HepG2 (cell line): ENCODE data around the gene PCDHGA12. TPM values are rescaled to one million over a fixed set of nuclear protein-coding genes. Genes with fewer than 3 reads are reported as not detected.

Experiments used
- ATAC-seq: fragments of 200-7000 bp; cut with Tn5 transposase; 3 replicates; pipeline ENCODE4 v1.9.1; 2020; ENCODE audit warnings: mild to moderate bottlenecking, moderate library complexity
- BruUV-seq: library from RNA; stranded (reverse); fragments of 400-500 nt; replicated peaks from 2 replicates; lab custom pipeline; 2021; lab: Mats Ljungman, UMichigan
- CTCF ChIA-PET: fragments of 300-600 bp; formaldehyde crosslinking; extraction: SDS; loops from one replicate; lab custom pipeline; 2021; ENCODE audit warnings: low total read pairs, inconsistent platforms, low intra/inter-chr PET ratio; lab: Yijun Ruan, JAX
- POLR2A ChIA-PET: fragments of 350-600 bp; sonication (Branson Sonifier 250); formaldehyde crosslinking; loops from one replicate; lab custom pipeline; 2020; ENCODE audit warnings: antibody characterized with exemption, inconsistent platforms; lab: Yijun Ruan, JAX
- DNase-seq: peaks from one replicate; pipeline ENCODE4 v3.0.0-alpha.2; 2015; ENCODE audit warnings: low spot score
- FAIRE-seq: peaks from 3 replicates; lab custom pipeline; 2011; peaks lifted over from hg19 to GRCh38; lab: Jason Lieb, UNC
- H2AFZ ChIP-seq: one replicate; pipeline ENCODE4 v1.6.1; 2011; ENCODE audit warnings: low read length, inconsistent platforms
- H3K27ac ChIP-seq: fragments of 300-600 bp; 3 replicates; pipeline ENCODE4 v1.8.0; 2011; ENCODE audit warnings: mixed run types, mild to moderate bottlenecking, mixed read lengths, low read length, inconsistent platforms; ENCODE audit not compliant: insufficient read depth; ENCODE audit errors: extremely low read length
- H3K27me3 ChIP-seq, 2 experiments: fragments of 200-600 bp in 1 of 2; 2 replicates in 1 of 2; 3 replicates in 1 of 2; pipeline versions ENCODE4 v1.6.0 to v1.8.0; 2011; ENCODE audit warnings: low read length in 2 of 2, mild to moderate bottlenecking in 2 of 2, moderate library complexity in 2 of 2, inconsistent platforms in 1 of 2; ENCODE audit not compliant: insufficient read depth in 2 of 2, control insufficient read depth in 1 of 2
- H3K36me3 ChIP-seq, 2 experiments: fragments of 200-600 bp in 1 of 2; replicated peaks in 1 of 2; 2 replicates in 1 of 2; 3 replicates in 1 of 2; pipeline versions ENCODE4 v1.5.1 to v1.8.0; 2011; ENCODE audit warnings: low read length in 2 of 2, inconsistent platforms in 1 of 2; ENCODE audit not compliant: insufficient read depth in 2 of 2, control insufficient read depth in 1 of 2
- H3K4me1 ChIP-seq: 2 replicates; pipeline ENCODE4 v1.5.1; 2012; ENCODE audit warnings: low read length, inconsistent platforms; ENCODE audit not compliant: insufficient read depth
- H3K4me2 ChIP-seq: 2 replicates; pipeline ENCODE4 v1.6.0; 2011; ENCODE audit warnings: low read depth, low read length, inconsistent platforms
- H3K4me3 ChIP-seq, 3 experiments: fragments of 200-600 bp in 1 of 3; sonication (generic), shearing (Covaris generic) in 1 of 3; replicated peaks in 1 of 3; 2 replicates each; pipeline ENCODE4 v1.5.1; 2011 to 2016; ENCODE audit warnings: low read length in 3 of 3, inconsistent platforms in 2 of 3, low read depth in 2 of 3, mild to moderate bottlenecking in 2 of 3, control low read depth in 1 of 3, mixed read lengths in 1 of 3; ENCODE audit not compliant: insufficient read depth in 1 of 3
- H3K79me2 ChIP-seq: one replicate; pipeline ENCODE4 v1.6.1; 2011; ENCODE audit warnings: low read length, inconsistent platforms; ENCODE audit not compliant: insufficient read depth
- H3K9ac ChIP-seq: 2 replicates; pipeline ENCODE4 v1.6.0; 2011; ENCODE audit warnings: mild to moderate bottlenecking, low read depth, low read length, inconsistent platforms; ENCODE audit not compliant: insufficient read depth
- H3K9me3 ChIP-seq: 2 replicates; pipeline ENCODE4 v1.5.1; 2012; ENCODE audit warnings: mild to moderate bottlenecking, low read length
- H4K20me1 ChIP-seq: 2 replicates; pipeline ENCODE4 v1.6.0; 2011; ENCODE audit warnings: inconsistent platforms, mild to moderate bottlenecking, low read length, moderate library complexity; ENCODE audit not compliant: insufficient read depth
- ATF5 ChIP-seq: sonication (generic); formaldehyde crosslinking; IDR thresholded peaks from 2 replicates; pipeline ENCODE4 v1.4.0; 2020; ENCODE audit warnings: mild to moderate bottlenecking, low read depth, missing genetic modification reagents
- BCLAF1 ChIP-seq: fragments of 450-650 bp; IDR thresholded peaks from 2 replicates; pipeline ENCODE4 v1.6.1; 2017; ENCODE audit warnings: mild to moderate bottlenecking
- CEBPB ChIP-seq: IDR thresholded peaks from 2 replicates; pipeline ENCODE4 v1.6.1; 2011; ENCODE audit warnings: low read depth, low read length, improper control_type of control experiment, borderline replicate concordance
- KAT2B ChIP-seq: fragments of 150-350 bp; IDR thresholded peaks from 2 replicates; pipeline ENCODE4 v1.6.1; 2014; ENCODE audit warnings: low read depth, low read length, borderline replicate concordance
- MLLT10 ChIP-seq: sonication (generic); formaldehyde crosslinking; IDR thresholded peaks from 2 replicates; pipeline ENCODE4 v1.4.0; 2020; ENCODE audit warnings: missing genetic modification reagents
- MYNN ChIP-seq: sonication (generic); formaldehyde crosslinking; IDR thresholded peaks from 2 replicates; pipeline ENCODE4 v1.4.0; 2020; ENCODE audit warnings: mild to moderate bottlenecking, low read depth, missing genetic modification reagents
- PAF1 ChIP-seq: IDR thresholded peaks from 2 replicates; pipeline ENCODE4 v1.6.1; 2016; ENCODE audit warnings: missing genetic modification reagents, missing compliant biosample characterization
- ZFX ChIP-seq: sonication (generic); formaldehyde crosslinking; IDR thresholded peaks from 2 replicates; pipeline ENCODE4 v1.4.0; 2020; ENCODE audit warnings: mild to moderate bottlenecking, low read depth, missing genetic modification reagents, moderate library complexity
- ZNF18 ChIP-seq: sonication (generic); formaldehyde crosslinking; IDR thresholded peaks from 2 replicates; pipeline ENCODE4 v1.8.0; 2022; ENCODE audit warnings: mild to moderate bottlenecking, missing genetic modification reagents; ENCODE audit not compliant: insufficient replicate concordance
- ZNF30 ChIP-seq: sonication (generic); formaldehyde crosslinking; IDR thresholded peaks from 2 replicates; pipeline ENCODE4 v1.5.0; 2020; ENCODE audit warnings: mild to moderate bottlenecking, missing genetic modification reagents
- ZNF777 ChIP-seq: sonication (generic); formaldehyde crosslinking; IDR thresholded peaks from 2 replicates; pipeline ENCODE4 v1.4.0; 2020; ENCODE audit warnings: missing genetic modification reagents
- WGBS: methylation state at CpG from one replicate; pipeline ENCODE4 v1.1.6; 2017; ENCODE audit warnings: low lambda C conversion rate; 5-methylcytosine and 5-hydroxymethylcytosine counted together
- in situ Hi-C: cut with HindIII; loops from 2 replicates; pipeline ENCODE4 v1.10.0; 2017; ENCODE audit warnings: low pct_unique_long_range_greater_than_20kb; ENCODE audit not compliant: extremely low pct_ligation_motif_present
- intact Hi-C: fragments of 100-400 bp; cut with micrococcal nuclease; formaldehyde crosslinking; loops from one replicate; pipeline ENCODE4 v1.10.0; 2022; ENCODE audit not compliant: unreplicated experiment
- polyA plus RNA-seq, 8 experiments: library from polyadenylated mRNA; depleted of rRNA in 3 of 8; stranded (reverse) in 7 of 8; unstranded in 1 of 8; fragments of >200 nt; fragmentation: Illumina TruSeq in 4 of 8; extraction: Trizol in 4 of 8; gene quantifications; 2 replicates each; pipeline versions ENCODE4 v1.2.1 to v1.2.3, GENCODE V29; 2011 to 2016; ENCODE audit warnings: low read depth in 4 of 8, missing spikeins in 1 of 8, mixed read lengths in 1 of 8; ENCODE audit not compliant: insufficient read depth in 1 of 8
- total RNA-seq, 5 experiments: library from RNA; depleted of rRNA; stranded (reverse); fragments of >200 nt; fragmentation: Illumina TruSeq; extraction: Trizol; gene quantifications; 2 replicates each; pipeline ENCODE4 v1.2.3, GENCODE V29; 2016; ENCODE audit warnings: low read depth in 1 of 5
- TF ChIP-seq, protein P1 (sequence below): sonication (generic); formaldehyde crosslinking; IDR thresholded peaks from 2 replicates; pipeline ENCODE4 v1.8.0; 2022; ENCODE audit warnings: mild to moderate bottlenecking, missing genetic modification reagents, borderline replicate concordance

PCDHGA12 gene
- total and polyA plus RNA-seq, 2 of the 13 experiments (the other 11 are each of a cell fraction or from before 2014, with no cell fraction given), result 0.07 to 0.13 TPM

GRCh38 chr5:141409598-141410306 lies 20.6 kb upstream of the PCDHGA12 start (continued):
- TF ChIP-seq, protein P1, sequence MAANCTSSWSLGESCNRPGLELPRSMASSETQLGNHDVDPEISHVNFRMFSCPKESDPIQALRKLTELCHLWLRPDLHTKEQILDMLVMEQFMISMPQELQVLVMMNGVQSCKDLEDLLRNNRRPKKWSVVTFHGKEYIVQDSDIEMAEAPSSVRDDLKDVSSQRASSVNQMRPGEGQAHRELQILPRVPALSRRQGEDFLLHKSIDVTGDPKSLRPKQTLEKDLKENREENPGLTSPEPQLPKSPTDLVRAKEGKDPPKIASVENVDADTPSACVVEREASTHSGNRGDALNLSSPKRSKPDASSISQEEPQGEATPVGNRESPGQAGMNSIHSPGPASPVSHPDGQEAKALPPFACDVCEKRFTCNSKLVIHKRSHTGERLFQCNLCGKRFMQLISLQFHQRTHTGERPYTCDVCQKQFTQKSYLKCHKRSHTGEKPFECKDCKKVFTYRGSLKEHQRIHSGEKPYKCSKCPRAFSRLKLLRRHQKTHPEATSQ (CRISPR knock-in tag), result no peak
- TF ChIP-seq MLLT10 (CRISPR knock-in tag) (no peak), MYNN (CRISPR knock-in tag) (no peak), PAF1 (CRISPR knock-in tag) (no peak), CEBPB (no peak)

DNA sequence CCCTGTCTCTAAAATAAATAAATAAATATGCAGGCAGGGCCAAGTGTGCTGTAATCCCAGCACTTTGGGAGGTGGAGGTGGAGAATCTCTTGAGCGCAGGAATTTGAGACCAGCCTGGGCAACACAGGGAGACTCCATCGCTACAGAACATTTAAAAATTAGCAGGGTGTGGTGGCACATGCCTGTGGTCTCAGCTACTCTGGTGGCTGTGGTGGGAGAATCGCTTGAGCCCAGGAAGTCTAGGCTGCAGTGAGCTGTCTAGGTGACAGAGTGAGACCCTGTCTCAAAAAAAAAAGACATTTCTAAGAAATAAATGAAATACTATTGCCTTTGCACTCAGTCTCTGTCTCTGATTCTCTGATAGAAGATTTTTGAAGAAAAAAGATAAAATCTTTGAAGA lies 18.7 kb upstream of the PCDHGA12 start:
- Histone ChIP-seq H3K27ac (no peak overlapping the region), H3K9ac (no peak overlapping the region), H3K79me2 (no peaks in the 10 kb centered on the region), H3K4me3 (no peak overlapping the region), H3K9me3 (no peaks in the 10 kb centered on the region; the same call in 1 of the 2 replicates), H2AFZ (no peak overlapping the region), H3K4me1 (no peaks in the 10 kb centered on the region), H3K36me3 (no peaks in the 10 kb centered on the region), H3K4me2 (no peak overlapping the region), H3K27me3 (no peaks in the 10 kb centered on the region), H4K20me1 (no peaks in the 10 kb centered on the region)
- intact Hi-C loops (no loop called here), in situ Hi-C loops (no loop called here)
- DNase-seq (no peak), ATAC-seq (no peak), FAIRE-seq (no peak)
- TF ChIP-seq ATF5 (CRISPR knock-in tag), result no peak
- no peak for TF ChIP-seq ZNF777 (CRISPR knock-in tag)
- no peak for TF ChIP-seq KAT2B
- no peak for TF ChIP-seq ZNF30 (CRISPR knock-in tag)
- no peak for TF ChIP-seq BCLAF1
- TF ChIP-seq ZNF18 (CRISPR knock-in tag), result no peak
- TF ChIP-seq ZFX (CRISPR knock-in tag), result no peak
- no TSS peak for BruUV-seq
- POLR2A ChIA-PET, result no interaction called here
- CTCF ChIA-PET, result no interaction called here
- 51% methylated on average over 3 of the region's 3 CpGs for WGBS
